Spleen (tissue), 7 donors: ENCODE measurements around the gene HYDIN.

Source experiments
- POLR2A ChIP-seq, 3 donors: fragments of 450-650 bp; IDR thresholded peaks; one replicate each; pipeline ENCODE4 v1.5.1; 2017; ENCODE audit warnings: antibody characterized with exemption in 3 of 3, mild to moderate bottlenecking in 1 of 3
- POLR2AphosphoS5 ChIP-seq, 3 donors: sonication (generic); formaldehyde crosslinking; IDR thresholded peaks; one replicate each; pipeline ENCODE4 v1.5.1; 2017; ENCODE audit warnings: antibody characterized with exemption in 3 of 3
- TF ChIP-seq, protein P1 (sequence below), 11 experiments: fragments of 200-600 bp in 7 of 11; fragments of 450-650 bp in 4 of 11; sonication (generic) in 4 of 11; IDR thresholded peaks in 8 of 11; conservative IDR thresholded peaks in 3 of 11; 1 replicate in 7 of 11; 2 replicates in 4 of 11; pipeline versions ENCODE4 v1.4.0 to v1.8.0; 2016 to 2021; ENCODE audit warnings: antibody characterized with exemption in 11 of 11, inconsistent platforms in 4 of 11, mild to moderate bottlenecking in 1 of 11
- donor health status: DM: no; HTN: no; CAD: no; lungs with moderate emphysema.
- donor health status: DM: no; HTN: no; CAD: no.
- donor health status: DM: no; HTN: no; CAD: no.

DNA sequence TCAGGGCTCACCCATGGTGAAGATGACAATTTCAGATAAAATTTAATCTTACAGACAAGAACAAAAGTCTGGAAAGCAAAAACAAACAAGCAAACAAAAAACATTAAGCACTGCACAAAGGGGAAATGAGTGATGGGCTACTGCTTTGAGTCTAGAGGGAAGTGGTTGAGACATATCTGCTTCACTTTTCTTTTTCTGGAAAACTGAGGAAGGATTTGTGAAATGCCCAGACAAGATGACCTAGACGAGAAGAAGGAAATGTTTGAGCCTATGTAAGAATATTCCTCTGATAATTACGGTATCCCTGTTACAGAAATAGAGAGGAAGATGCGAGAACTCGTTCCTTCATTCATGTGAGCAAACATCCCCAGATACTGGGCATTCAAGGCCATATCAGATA, 11.5 kb upstream of the HYDIN start:
- TF ChIP-seq, protein P1, sequence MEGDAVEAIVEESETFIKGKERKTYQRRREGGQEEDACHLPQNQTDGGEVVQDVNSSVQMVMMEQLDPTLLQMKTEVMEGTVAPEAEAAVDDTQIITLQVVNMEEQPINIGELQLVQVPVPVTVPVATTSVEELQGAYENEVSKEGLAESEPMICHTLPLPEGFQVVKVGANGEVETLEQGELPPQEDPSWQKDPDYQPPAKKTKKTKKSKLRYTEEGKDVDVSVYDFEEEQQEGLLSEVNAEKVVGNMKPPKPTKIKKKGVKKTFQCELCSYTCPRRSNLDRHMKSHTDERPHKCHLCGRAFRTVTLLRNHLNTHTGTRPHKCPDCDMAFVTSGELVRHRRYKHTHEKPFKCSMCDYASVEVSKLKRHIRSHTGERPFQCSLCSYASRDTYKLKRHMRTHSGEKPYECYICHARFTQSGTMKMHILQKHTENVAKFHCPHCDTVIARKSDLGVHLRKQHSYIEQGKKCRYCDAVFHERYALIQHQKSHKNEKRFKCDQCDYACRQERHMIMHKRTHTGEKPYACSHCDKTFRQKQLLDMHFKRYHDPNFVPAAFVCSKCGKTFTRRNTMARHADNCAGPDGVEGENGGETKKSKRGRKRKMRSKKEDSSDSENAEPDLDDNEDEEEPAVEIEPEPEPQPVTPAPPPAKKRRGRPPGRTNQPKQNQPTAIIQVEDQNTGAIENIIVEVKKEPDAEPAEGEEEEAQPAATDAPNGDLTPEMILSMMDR (IDR thresholded peaks at IDR 0.05 in 8 of 11, conservative IDR thresholded peaks at IDR 0.05 in 3 of 11), result no peak
- TF ChIP-seq POLR2AphosphoS5 (IDR thresholded peaks at IDR 0.05) (no peak), POLR2A (IDR thresholded peaks at IDR 0.05) (no peak)
